MCF 10A (cell line): ENCODE results near the gene ST3GAL4. TPM values are rescaled to one million over a fixed set of nuclear protein-coding genes. Genes with fewer than 3 reads are reported as not detected.

ENCODE experiments used
- BruUV-seq: library from RNA; stranded (reverse); fragments of 400-500 nt; replicated peaks from 2 replicates; lab custom pipeline; 2021; lab: Mats Ljungman, UMichigan
- CTCF ChIA-PET: fragments of 300-600 bp; sonication (Branson Sonifier 250); formaldehyde crosslinking; extraction: SDS; loops from one replicate; lab custom pipeline; 2021; ENCODE audit warnings: antibody characterized with exemption, inconsistent platforms; lab: Yijun Ruan, JAX
- POLR2A ChIA-PET: fragments of 300-600, 350-650 bp; sonication (Branson Sonifier 250); formaldehyde crosslinking; extraction: SDS; loops from one replicate; lab custom pipeline; 2020; ENCODE audit warnings: antibody characterized with exemption, inconsistent platforms; lab: Yijun Ruan, JAX
- DNase-seq: peaks from one replicate; pipeline ENCODE4 v3.0.0-alpha.2; 2018; ENCODE audit not compliant: unreplicated experiment
- H3K27ac Mint-ChIP-seq: one replicate; pipeline ENCODE4 v1.8.0; 2022; ENCODE audit warnings: mild to moderate bottlenecking, low read depth, mixed read lengths; ENCODE audit not compliant: unreplicated experiment
- H3K27me3 Mint-ChIP-seq: one replicate; pipeline ENCODE4 v1.8.0; 2022; ENCODE audit warnings: mixed read lengths; ENCODE audit not compliant: insufficient read depth, unreplicated experiment
- H3K36me3 Mint-ChIP-seq: one replicate; pipeline ENCODE4 v1.8.0; 2022; ENCODE audit warnings: mild to moderate bottlenecking, moderate library complexity, mixed read lengths; ENCODE audit not compliant: insufficient read depth, unreplicated experiment
- H3K4me1 Mint-ChIP-seq: one replicate; pipeline ENCODE4 v1.8.0; 2022; ENCODE audit warnings: mixed read lengths; ENCODE audit not compliant: insufficient read depth, unreplicated experiment
- H3K4me3 Mint-ChIP-seq: one replicate; pipeline ENCODE4 v1.8.0; 2022; ENCODE audit warnings: mild to moderate bottlenecking, moderate library complexity, mixed read lengths; ENCODE audit not compliant: unreplicated experiment
- H3K9me3 Mint-ChIP-seq: one replicate; pipeline ENCODE4 v1.8.0; 2022; ENCODE audit warnings: mixed read lengths; ENCODE audit not compliant: unreplicated experiment
- intact Hi-C: fragments of 100-400 bp; cut with micrococcal nuclease; formaldehyde crosslinking; loops from 2 replicates; pipeline ENCODE4 v1.14.1; 2022
- total RNA-seq: library from RNA; stranded (reverse); gene quantifications from 2 replicates; pipeline ENCODE4 v1.2.3, GENCODE V29; 2022
- TF ChIP-seq, protein P1 (sequence below): fragments of 200-600 bp; IDR thresholded peaks from one replicate; pipeline ENCODE4 v1.8.0; 2022; ENCODE audit warnings: antibody characterized with exemption, mild to moderate bottlenecking; ENCODE audit not compliant: unreplicated experiment

ST3GAL4 gene
- total RNA-seq, 1 experiment from 2014 or later, result 15.3 TPM

DNA sequence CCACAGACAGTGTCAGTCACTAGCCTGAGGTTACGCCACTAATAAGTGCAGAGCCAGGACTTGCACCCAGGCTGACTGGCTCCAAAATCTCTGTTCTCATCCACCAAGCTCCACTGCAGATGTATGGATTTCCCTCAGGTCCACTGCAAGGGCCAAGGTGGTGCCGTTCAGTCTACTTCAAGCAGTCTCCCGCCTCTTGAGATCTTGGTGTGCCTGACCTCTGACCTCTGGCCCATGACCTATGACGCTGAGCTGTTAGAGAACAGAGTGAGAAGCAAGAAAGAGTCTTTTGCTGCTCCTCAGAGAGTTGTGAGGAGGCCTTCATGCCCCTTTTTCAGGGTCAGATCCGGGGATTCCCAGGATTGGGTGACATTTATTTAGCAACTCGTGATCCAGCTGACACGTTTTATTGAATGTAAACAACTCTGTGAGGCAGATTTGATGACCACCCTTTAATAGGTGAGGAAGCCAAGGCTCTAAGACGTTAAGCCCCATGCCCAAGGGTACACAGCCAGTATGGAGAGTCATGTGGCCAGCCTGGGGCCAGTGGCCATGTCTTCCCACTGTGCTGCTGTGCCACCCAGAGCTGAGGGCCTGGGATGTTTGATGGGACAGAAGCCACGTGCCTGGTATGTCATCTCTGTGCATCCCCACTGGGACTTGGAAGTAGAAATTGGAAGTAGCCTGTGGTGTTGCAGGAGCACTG, 26.4 kb upstream of the ST3GAL4 start:
- H3K27me3 Mint-ChIP-seq, result no peaks in the 10 kb centered on the region
- peaks cover 16% of the 10 kb centered on the region for H3K4me1 Mint-ChIP-seq
- TF ChIP-seq, protein P1, sequence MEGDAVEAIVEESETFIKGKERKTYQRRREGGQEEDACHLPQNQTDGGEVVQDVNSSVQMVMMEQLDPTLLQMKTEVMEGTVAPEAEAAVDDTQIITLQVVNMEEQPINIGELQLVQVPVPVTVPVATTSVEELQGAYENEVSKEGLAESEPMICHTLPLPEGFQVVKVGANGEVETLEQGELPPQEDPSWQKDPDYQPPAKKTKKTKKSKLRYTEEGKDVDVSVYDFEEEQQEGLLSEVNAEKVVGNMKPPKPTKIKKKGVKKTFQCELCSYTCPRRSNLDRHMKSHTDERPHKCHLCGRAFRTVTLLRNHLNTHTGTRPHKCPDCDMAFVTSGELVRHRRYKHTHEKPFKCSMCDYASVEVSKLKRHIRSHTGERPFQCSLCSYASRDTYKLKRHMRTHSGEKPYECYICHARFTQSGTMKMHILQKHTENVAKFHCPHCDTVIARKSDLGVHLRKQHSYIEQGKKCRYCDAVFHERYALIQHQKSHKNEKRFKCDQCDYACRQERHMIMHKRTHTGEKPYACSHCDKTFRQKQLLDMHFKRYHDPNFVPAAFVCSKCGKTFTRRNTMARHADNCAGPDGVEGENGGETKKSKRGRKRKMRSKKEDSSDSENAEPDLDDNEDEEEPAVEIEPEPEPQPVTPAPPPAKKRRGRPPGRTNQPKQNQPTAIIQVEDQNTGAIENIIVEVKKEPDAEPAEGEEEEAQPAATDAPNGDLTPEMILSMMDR, result no peak
- peaks cover 12% of the 10 kb centered on the region for H3K36me3 Mint-ChIP-seq
- no peak for DNase-seq
- no peaks in the 10 kb centered on the region for H3K9me3 Mint-ChIP-seq
- ChIA-PET CTCF (interaction anchor here (1.0 to 2.4 kb wide), 3 partner anchors 18 to 152 kb away, joined by 4 to 10 read pairs (median 4); no protein-coding TSS in a partner anchor), POLR2A (no interaction called here)
- no peak overlapping the region for H3K27ac Mint-ChIP-seq
- H3K4me3 Mint-ChIP-seq, result no peak overlapping the region
- BruUV-seq, result no TSS peak
- intact Hi-C loops, result no loop called here

DNA sequence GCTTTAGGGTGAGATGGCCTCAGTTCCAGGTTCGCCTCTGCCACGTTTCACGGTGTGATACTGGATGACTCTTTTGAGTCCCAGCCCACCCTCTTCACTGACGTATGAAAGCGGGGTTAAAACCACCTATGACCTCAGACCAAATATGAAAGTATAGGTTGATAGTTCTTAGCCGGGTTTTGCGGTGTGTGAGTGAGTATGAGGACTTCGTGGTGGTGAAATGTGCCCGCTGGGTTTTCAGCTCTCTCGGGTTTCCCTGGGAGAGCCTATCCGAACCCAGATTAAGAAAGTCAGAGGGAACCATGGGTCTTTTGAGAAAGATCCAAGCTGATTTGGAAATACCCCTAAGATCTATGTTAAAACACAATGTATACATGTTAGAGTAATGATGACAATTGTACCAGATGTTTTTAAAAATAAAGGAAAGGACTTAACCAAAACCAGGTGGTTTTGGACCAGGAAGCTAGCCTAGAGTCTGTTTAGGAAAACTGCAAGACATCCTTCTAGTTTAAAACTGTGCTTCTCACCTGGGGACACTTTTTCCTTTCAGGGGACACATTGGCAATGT, 25.8 kb upstream of the ST3GAL4 start:
- no peaks in the 10 kb centered on the region for H3K9me3 Mint-ChIP-seq
- no peaks in the 10 kb centered on the region for H3K27me3 Mint-ChIP-seq
- TF ChIP-seq, protein P1, result no peak
- H3K36me3 Mint-ChIP-seq, result peaks cover 13% of the 10 kb centered on the region
- DNase-seq, result no peak
- H3K4me1 Mint-ChIP-seq, result peaks cover 16% of the 10 kb centered on the region
- intact Hi-C loops, result no loop called here
- ChIA-PET POLR2A (no interaction called here), CTCF (interaction anchor here (0.6 to 1.0 kb wide), 2 partner anchors 151 to 158 kb away, joined by 3 to 4 read pairs; no protein-coding TSS in a partner anchor)
- no TSS peak for BruUV-seq
- H3K4me3 Mint-ChIP-seq, result no peak overlapping the region
- H3K27ac Mint-ChIP-seq, result no peak overlapping the region

DNA sequence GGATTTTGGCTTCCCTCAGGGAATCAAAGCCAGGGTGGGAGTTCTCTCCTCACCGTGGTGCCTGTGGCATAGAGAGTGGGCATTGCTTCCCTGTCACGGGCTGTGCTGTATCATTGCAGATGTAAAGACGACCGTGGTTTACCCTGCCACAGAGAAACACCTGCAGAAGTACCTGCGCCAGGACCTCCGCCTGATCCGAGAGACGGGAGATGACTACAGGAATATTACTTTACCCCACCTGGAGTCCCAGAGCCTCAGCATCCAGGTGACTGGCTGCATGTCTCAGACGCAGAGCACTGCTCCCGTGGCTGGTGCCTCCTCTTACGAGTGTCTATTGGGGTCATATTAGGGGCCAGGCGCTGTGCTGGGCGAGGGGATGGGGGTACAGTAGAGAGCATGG, 24.2 kb upstream of the ST3GAL4 start:
- BruUV-seq, result no TSS peak
- CTCF ChIA-PET, result interaction anchor here (1.0 kb wide), 1 partner anchor 21 kb away, joined by 3 read pairs; no protein-coding TSS in a partner anchor
- Mint-ChIP-seq H3K9me3 (no peaks in the 10 kb centered on the region), H3K27ac (no peak overlapping the region), H3K4me1 (peaks cover 21% of the 10 kb centered on the region), H3K36me3 (peaks cover 13% of the 10 kb centered on the region), H3K27me3 (no peaks in the 10 kb centered on the region), H3K4me3 (no peak overlapping the region)
- POLR2A ChIA-PET, result no interaction called here
- TF ChIP-seq, protein P1, result no peak
- intact Hi-C loops, result no loop called here
- DNase-seq, result no peak

DNA sequence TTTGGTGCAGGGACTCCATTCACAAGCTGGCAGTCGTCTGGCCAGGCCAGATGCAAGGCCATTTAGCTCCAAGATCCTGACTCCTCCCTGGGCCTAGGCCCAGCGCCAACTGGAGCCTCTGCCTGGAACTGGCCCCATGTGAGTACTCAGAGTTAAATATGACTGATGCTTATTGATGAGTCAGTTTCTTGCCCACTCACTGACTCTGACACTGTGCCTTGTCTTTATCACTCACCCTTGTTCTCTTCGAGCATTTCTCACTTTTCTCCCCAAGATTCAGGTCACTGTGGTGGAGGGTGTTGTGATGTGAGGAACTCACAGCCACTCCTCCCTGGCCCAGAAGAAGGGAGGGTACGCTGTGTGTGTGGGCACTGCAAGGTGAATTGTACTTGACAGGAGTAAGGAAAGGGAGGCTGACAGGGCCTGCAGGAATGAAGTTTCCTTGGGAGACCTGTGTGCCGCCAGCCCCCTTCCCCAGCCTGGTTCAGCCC, 23.2 kb upstream of the ST3GAL4 start:
- H3K27ac Mint-ChIP-seq, result peak overlapping the region; percentile 21
- peaks cover 13% of the 10 kb centered on the region for H3K36me3 Mint-ChIP-seq
- H3K9me3 Mint-ChIP-seq, result no peaks in the 10 kb centered on the region
- peak; percentile 94 for DNase-seq
- H3K27me3 Mint-ChIP-seq, result no peaks in the 10 kb centered on the region
- ChIA-PET POLR2A (interaction anchor here (1.0 kb wide), 1 partner anchor 14 kb away, joined by 7 read pairs; no protein-coding TSS in a partner anchor), CTCF (interaction anchor here (0.7 to 1.5 kb wide), 3 partner anchors 11 to 111 kb away, joined by 3 to 4 read pairs (median 3); no protein-coding TSS in a partner anchor)
- peaks cover 21% of the 10 kb centered on the region for H3K4me1 Mint-ChIP-seq
- H3K4me3 Mint-ChIP-seq, result no peak overlapping the region
- no TSS peak for BruUV-seq
- intact Hi-C loops, result loop anchor here (2.0 kb wide), 1 partner anchor 21 kb away; no protein-coding TSS in a partner anchor
- TF ChIP-seq, protein P1, result no peak
